ENCODE data around the gene WDR74.

WDR74 gene

GRCh38 chr11:62789576-62789975 lies 49.8 kb downstream of the WDR74 start:
- TF ChIP-seq, protein P1, sequence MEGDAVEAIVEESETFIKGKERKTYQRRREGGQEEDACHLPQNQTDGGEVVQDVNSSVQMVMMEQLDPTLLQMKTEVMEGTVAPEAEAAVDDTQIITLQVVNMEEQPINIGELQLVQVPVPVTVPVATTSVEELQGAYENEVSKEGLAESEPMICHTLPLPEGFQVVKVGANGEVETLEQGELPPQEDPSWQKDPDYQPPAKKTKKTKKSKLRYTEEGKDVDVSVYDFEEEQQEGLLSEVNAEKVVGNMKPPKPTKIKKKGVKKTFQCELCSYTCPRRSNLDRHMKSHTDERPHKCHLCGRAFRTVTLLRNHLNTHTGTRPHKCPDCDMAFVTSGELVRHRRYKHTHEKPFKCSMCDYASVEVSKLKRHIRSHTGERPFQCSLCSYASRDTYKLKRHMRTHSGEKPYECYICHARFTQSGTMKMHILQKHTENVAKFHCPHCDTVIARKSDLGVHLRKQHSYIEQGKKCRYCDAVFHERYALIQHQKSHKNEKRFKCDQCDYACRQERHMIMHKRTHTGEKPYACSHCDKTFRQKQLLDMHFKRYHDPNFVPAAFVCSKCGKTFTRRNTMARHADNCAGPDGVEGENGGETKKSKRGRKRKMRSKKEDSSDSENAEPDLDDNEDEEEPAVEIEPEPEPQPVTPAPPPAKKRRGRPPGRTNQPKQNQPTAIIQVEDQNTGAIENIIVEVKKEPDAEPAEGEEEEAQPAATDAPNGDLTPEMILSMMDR (conservative IDR thresholded peaks at IDR 0.05; ENCODE audit: low read depth) = no peak
- peak overlapping the region; percentile 99 for H3K27ac ChIP-seq
- DNase-seq (ENCODE audit: low spot score) = no peak
- POLR2A ChIA-PET (ENCODE audit: low non-redundant PET) = no interaction called here
- CTCF ChIA-PET = no interaction called here

- peak overlapping the region; percentile 99 for H3K27ac ChIP-seq
- TF ChIP-seq, protein P1 (conservative IDR thresholded peaks at IDR 0.05; ENCODE audit: low read depth) = no peak
- ChIA-PET POLR2A (ENCODE audit: low non-redundant PET) (no interaction called here), CTCF (interaction anchor here (0.5 kb wide), 1 partner anchor 16 kb away, joined by 3 read pairs; no protein-coding TSS in a partner anchor)
- no peak for DNase-seq (ENCODE audit: low spot score)
These were observed 50.4 kb downstream of the WDR74 start for GRCh38 chr11:62788991-62789390.

- H3K27ac ChIP-seq = peak within 1 kb of the TSS; percentile 99
- TF ChIP-seq, protein P1 (conservative IDR thresholded peaks at IDR 0.05; ENCODE audit: low read depth) = peak; percentile 11
- peak; percentile 94 for DNase-seq (ENCODE audit: low spot score)
- CTCF ChIA-PET = interaction anchor here (0.5 to 2.1 kb wide), 32 partner anchors 8 to 579 kb away, joined by 3 to 41 read pairs (median 4); partner anchors contain the start of genes C11orf98, LBHD1, SCGB2A1 and SLC3A2
- POLR2A ChIA-PET (ENCODE audit: low non-redundant PET) = interaction anchor here (0.6 to 1.5 kb wide), 3 partner anchors 53 to 71 kb away, joined by 3 to 5 read pairs (median 3); no protein-coding TSS in a partner anchor
These were observed 52.2 kb downstream of the WDR74 start, which contains the start of gene TMEM179B for GRCh38 chr11:62787005-62787759. TSS of gene TMEM179B (plus strand) at chr11:62787402. CDS start at chr11:62787432, 30 bp downstream.

DNA sequence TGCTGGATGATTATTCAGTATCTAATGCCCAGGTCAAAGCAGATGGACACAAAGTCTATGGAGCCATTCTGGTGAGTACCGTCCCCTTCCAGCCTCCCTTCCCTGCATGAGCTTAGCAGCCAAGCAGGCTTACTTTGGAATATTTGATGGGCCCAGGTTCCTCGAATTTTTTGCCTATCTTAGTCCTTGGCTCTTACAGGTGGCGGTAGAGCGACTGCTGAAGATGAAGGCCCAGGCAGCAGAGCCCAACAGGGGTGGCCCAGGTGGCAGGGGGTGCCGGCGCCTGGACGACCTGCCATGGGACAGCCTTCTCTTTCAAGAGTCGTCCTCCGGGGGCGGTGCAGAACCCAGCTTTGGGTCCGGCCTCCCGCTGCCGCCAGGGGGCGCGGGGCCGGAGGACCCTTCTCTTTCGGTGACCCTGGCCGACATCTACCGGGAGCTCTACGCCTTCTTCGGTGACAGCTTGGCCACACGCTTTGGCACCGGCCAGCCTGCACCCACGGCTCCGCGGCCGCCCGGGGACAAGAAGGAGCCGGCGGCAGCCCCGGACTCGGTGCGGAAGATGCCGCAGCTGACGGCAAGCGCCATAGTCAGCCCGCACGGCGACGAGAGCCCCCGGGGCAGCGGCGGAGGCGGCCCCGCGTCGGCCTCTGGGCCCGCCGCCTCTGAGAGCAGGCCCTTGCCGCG lies 52.9 kb downstream of the WDR74 start:
- TF ChIP-seq, protein P1 (conservative IDR thresholded peaks at IDR 0.05; ENCODE audit: low read depth) = peak; percentile 93
- POLR2A ChIA-PET (ENCODE audit: low non-redundant PET) = interaction anchor here (0.6 to 1.5 kb wide), 3 partner anchors 32 to 71 kb away, joined by 3 to 5 read pairs (median 4); partner anchors contain the start of gene ZBTB3
- DNase-seq (ENCODE audit: low spot score) = peak; percentile 82
- H3K27ac ChIP-seq = peak overlapping the region; percentile 99
- CTCF ChIA-PET = interaction anchor here (0.5 to 2.1 kb wide), 29 partner anchors 8 to 396 kb away, joined by 3 to 41 read pairs (median 5); partner anchors contain the start of genes C11orf98, HNRNPUL2, LBHD1 and SLC3A2
